DND-41 (cell line): Measurements from ENCODE around the gene TULP4.

Experiments used
- ATAC-seq: fragments of 200-7000 bp; cut with Tn5 transposase; 3 replicates; pipeline ENCODE4 v1.9.1; 2021; ENCODE audit warnings: low read depth; ENCODE audit not compliant: insufficient read depth
- DNase-seq: peaks from one replicate; pipeline ENCODE4 v3.0.0-alpha.2; 2020
- H2AFZ ChIP-seq: 2 replicates; pipeline ENCODE4 v1.6.0; 2012; ENCODE audit warnings: low read depth, low read length
- H3K27ac ChIP-seq: 2 replicates; pipeline ENCODE4 v1.5.1; 2012; ENCODE audit warnings: low read length, inconsistent platforms
- H3K27me3 ChIP-seq: fragments of 200-600 bp; sonication (generic); 2 replicates; pipeline ENCODE4 v1.6.0; 2012; ENCODE audit warnings: low read length, mild to moderate bottlenecking, inconsistent platforms; ENCODE audit not compliant: insufficient read depth, poor library complexity
- H3K36me3 ChIP-seq: 2 replicates; pipeline ENCODE4 v1.5.1; 2012; ENCODE audit warnings: low read length, inconsistent platforms; ENCODE audit not compliant: insufficient read depth
- H3K4me1 ChIP-seq: 2 replicates; pipeline ENCODE4 v1.5.1; 2012; ENCODE audit warnings: mild to moderate bottlenecking, low read length; ENCODE audit not compliant: insufficient read depth
- H3K4me2 ChIP-seq: 2 replicates; pipeline ENCODE4 v1.6.0; 2012; ENCODE audit warnings: mild to moderate bottlenecking, moderate library complexity, low read length, inconsistent platforms; ENCODE audit not compliant: insufficient read depth
- H3K4me3 ChIP-seq, 2 experiments: fragments of 200-600 bp in 1 of 2; shearing (Covaris generic) in 1 of 2; 2 replicates each; pipeline ENCODE4 v1.5.1; 2012 to 2016; ENCODE audit warnings: inconsistent platforms in 2 of 2, low read length in 2 of 2, mild to moderate bottlenecking in 2 of 2, low read depth in 1 of 2, moderate library complexity in 1 of 2
- H3K79me2 ChIP-seq: 2 replicates; pipeline ENCODE4 v1.6.0; 2012; ENCODE audit warnings: low read length, inconsistent platforms; ENCODE audit not compliant: insufficient read depth
- H3K9ac ChIP-seq: 2 replicates; pipeline ENCODE4 v1.6.0; 2012; ENCODE audit warnings: low read depth, mild to moderate bottlenecking, inconsistent platforms, low read length, moderate library complexity
- H3K9me3 ChIP-seq: 2 replicates; pipeline ENCODE4 v1.5.1; 2012; ENCODE audit warnings: low read length, moderate library complexity, mild to moderate bottlenecking, inconsistent platforms; ENCODE audit not compliant: insufficient read depth, severe bottlenecking
- H4K20me1 ChIP-seq: 2 replicates; pipeline ENCODE4 v1.6.0; 2012; ENCODE audit warnings: low read length; ENCODE audit not compliant: insufficient read depth
- EZH2 ChIP-seq: IDR thresholded peaks from 3 replicates; pipeline ENCODE4 v1.6.1; 2012; ENCODE audit warnings: borderline replicate concordance, low read depth, mild to moderate bottlenecking, moderate library complexity, low read length, inconsistent platforms; ENCODE audit not compliant: severe bottlenecking
- TF ChIP-seq, protein P1 (sequence below): IDR thresholded peaks from 2 replicates; pipeline ENCODE4 v1.5.1; 2012; ENCODE audit warnings: borderline replicate concordance, low read length, moderate library complexity, mild to moderate bottlenecking; ENCODE audit not compliant: poor library complexity, severe bottlenecking; ENCODE audit errors: extremely low read depth

The TULP4 gene

DNA sequence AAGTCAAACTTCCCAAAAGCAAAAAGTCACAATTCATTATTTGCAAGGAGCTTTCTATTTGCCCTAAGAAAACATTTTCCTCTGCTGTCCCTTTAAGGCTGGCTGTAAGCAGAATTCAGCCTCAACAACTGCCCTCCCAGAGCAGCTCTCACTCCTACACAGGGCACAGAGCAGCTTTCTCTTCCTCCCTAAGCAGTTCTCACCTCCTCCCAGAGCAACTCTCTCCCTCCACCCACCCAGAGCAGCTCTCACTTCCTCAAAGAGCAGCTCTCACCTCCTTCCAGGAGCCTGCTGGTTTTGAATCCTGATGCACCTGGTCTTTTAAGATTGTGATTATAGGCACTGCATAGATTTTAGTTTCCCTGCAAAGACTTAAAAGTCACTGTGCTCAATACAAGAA, 127.0 kb downstream of the TULP4 start:
- no peaks in the 10 kb centered on the region for H3K4me1 ChIP-seq
- H3K9ac ChIP-seq: no peak overlapping the region
- H4K20me1 ChIP-seq: no peaks in the 10 kb centered on the region
- no peak overlapping the region for H3K4me2 ChIP-seq
- H3K4me3 ChIP-seq: no peak overlapping the region
- no peaks in the 10 kb centered on the region for H3K27me3 ChIP-seq
- no peaks in the 10 kb centered on the region for H3K9me3 ChIP-seq
- no peak for DNase-seq
- no peak for TF ChIP-seq EZH2
- TF ChIP-seq, protein P1, sequence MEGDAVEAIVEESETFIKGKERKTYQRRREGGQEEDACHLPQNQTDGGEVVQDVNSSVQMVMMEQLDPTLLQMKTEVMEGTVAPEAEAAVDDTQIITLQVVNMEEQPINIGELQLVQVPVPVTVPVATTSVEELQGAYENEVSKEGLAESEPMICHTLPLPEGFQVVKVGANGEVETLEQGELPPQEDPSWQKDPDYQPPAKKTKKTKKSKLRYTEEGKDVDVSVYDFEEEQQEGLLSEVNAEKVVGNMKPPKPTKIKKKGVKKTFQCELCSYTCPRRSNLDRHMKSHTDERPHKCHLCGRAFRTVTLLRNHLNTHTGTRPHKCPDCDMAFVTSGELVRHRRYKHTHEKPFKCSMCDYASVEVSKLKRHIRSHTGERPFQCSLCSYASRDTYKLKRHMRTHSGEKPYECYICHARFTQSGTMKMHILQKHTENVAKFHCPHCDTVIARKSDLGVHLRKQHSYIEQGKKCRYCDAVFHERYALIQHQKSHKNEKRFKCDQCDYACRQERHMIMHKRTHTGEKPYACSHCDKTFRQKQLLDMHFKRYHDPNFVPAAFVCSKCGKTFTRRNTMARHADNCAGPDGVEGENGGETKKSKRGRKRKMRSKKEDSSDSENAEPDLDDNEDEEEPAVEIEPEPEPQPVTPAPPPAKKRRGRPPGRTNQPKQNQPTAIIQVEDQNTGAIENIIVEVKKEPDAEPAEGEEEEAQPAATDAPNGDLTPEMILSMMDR: no peak
- H2AFZ ChIP-seq: no peak overlapping the region
- no peak overlapping the region for H3K27ac ChIP-seq
- H3K79me2 ChIP-seq: no peaks in the 10 kb centered on the region
- peaks cover 7% of the 10 kb centered on the region; the same call in 1 of the 2 replicates for H3K36me3 ChIP-seq
- no peak for ATAC-seq

DNA sequence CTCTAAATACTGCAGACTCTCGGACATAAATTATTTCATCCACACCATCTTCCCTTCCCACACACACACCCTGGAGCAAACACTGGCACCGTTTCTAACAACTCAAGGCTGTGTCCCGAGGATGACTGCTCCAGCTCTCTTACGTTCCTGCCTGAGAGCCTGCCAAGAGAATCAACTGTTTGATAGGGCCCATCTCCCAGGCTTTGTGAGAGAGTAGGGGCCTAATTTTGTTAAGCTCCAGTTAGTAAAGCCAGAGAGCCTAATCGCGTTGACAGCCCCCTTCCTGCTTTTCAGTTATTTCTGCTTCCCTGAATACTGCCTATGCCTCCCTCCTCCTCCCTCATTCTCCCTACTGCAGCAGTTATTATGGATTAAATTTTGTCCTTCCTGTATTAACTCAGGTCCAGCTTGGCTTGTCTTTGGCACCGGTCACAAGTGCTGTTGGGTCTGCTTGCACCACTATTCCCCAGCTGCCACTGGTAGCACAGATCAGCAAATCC, 129.5 kb downstream of the TULP4 start:
- H4K20me1 ChIP-seq: 0 out of 2 replicates have a peak, but pooled peaks cover 4% of the 10 kb centered on the region
- no peak overlapping the region for H3K9ac ChIP-seq
- no peak for TF ChIP-seq EZH2
- TF ChIP-seq, protein P1: no peak
- H3K27ac ChIP-seq: no peak overlapping the region
- no peak for DNase-seq
- no peak overlapping the region for H2AFZ ChIP-seq
- H3K4me3 ChIP-seq: no peak overlapping the region
- no peaks in the 10 kb centered on the region for H3K9me3 ChIP-seq
- no peaks in the 10 kb centered on the region for H3K27me3 ChIP-seq
- no peak for ATAC-seq
- no peaks in the 10 kb centered on the region for H3K4me1 ChIP-seq
- no peaks in the 10 kb centered on the region for H3K79me2 ChIP-seq
- no peak overlapping the region for H3K4me2 ChIP-seq
- H3K36me3 ChIP-seq: peaks cover 3% of the 10 kb centered on the region; the same call in 1 of the 2 replicates

DNA sequence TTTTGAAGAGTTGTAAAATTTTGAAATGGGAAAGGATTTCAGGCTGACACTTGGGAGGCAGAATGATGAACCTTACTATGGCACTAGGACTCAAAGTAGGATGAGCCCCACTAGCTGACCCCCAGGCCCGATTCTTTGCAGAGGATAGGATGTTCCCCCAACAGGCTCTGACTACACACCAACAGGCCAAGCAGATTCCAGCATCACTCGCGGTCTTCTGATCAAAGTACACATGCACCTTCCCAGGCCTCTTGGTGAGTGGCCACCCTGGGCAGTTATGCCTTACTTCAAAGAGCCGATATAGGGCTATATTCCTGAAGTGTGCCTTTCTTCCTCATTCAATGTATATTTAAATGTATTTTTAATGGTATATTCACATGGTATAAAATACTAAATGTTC, 130.0 kb downstream of the TULP4 start:
- Histone ChIP-seq H3K4me1 (no peaks in the 10 kb centered on the region), H3K4me2 (no peak overlapping the region), H3K79me2 (no peaks in the 10 kb centered on the region), H3K9me3 (no peaks in the 10 kb centered on the region), H4K20me1 (0 out of 2 replicates have a peak, but pooled peaks cover 4% of the 10 kb centered on the region), H3K4me3 (no peak overlapping the region), H3K27ac (no peak overlapping the region), H3K9ac (no peak overlapping the region), H3K36me3 (peaks cover 3% of the 10 kb centered on the region; the same call in 1 of the 2 replicates), H3K27me3 (no peaks in the 10 kb centered on the region), H2AFZ (no peak overlapping the region)
- no peak for TF ChIP-seq EZH2
- TF ChIP-seq, protein P1: no peak
- DNase-seq: no peak
- no peak for ATAC-seq
